HG03060 (cell line): ENCODE data around the gene SDC1.

Experiments used
- ATAC-seq: cut with Tn5 transposase; IDR thresholded peaks from one replicate; pipeline ENCODE4 v1.9.1; 2021; ENCODE audit warnings: low read depth, moderate number of reproducible peaks; ENCODE audit not compliant: unreplicated experiment

Gene SDC1

DNA sequence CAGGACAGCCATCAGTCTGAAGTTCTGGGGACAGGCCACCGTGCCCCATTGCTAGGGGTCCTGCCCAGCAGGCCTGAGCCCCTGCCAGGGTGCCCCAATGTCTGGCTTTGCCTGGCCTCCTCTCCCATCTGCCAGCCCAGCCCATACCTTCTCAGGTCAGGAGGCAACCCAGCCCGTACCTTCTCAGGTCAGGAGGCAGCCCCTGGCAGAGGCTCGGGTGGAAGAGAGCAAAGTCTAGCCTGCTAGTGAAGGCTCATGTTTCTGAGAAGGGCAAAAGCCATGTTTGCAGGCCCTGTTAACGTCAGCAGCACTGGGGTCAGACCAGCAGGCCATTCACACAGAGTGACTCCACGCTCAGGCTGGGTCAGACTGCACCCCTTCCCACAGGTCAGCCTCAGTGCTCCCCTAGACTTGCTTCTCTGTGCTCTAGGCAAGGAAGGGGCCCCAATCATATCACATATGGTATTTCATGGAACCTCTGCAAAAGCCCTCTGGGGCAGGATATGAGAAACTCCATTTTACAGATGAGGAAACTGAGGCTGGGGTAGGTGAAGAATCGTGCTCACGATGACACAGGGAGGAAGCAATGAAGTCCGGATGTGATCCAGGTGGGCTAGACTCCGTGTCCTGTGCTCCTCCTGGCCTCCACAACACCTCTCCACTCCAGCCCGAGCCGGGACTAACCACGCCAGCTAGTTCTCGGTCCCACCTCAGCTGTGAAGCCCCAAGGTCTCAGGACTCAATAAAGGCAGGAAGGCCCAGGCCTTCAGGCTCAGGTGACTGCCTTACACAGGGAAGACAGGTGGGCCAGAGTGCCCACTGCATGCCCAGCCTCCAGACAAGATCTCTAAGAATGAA, 9.5 kb downstream of the SDC1 start:
- no peak for ATAC-seq

DNA sequence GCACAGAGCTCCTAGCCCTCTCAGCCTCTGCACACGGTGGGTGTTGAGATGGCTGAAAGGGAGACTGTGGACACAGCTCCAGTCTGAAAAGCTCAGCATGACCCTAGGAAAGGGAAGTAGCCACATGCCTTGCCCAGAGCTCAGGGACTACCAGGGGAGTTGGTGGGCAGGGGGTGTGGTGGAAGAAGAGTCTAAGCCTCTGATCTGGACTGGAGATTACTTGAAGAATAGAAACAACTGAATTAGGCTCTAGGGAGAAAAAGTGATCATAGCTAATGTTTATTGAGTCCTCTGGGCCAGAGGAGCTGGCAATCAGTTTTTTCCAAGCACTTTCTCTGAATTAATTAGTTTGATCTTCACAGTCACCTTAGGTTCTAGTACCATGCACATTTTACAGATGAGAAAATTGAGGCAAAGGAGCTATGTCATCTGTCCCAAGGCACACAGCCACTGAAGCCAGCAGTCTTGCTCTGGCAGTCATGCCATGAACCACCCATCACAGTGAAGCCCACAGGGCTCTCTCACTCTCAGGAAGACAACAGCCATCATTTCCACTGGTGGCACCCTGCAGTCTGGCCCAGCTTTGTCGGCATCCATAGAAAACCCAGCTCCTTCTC, 10.3 kb downstream of the SDC1 start:
- ATAC-seq: no peak

DNA sequence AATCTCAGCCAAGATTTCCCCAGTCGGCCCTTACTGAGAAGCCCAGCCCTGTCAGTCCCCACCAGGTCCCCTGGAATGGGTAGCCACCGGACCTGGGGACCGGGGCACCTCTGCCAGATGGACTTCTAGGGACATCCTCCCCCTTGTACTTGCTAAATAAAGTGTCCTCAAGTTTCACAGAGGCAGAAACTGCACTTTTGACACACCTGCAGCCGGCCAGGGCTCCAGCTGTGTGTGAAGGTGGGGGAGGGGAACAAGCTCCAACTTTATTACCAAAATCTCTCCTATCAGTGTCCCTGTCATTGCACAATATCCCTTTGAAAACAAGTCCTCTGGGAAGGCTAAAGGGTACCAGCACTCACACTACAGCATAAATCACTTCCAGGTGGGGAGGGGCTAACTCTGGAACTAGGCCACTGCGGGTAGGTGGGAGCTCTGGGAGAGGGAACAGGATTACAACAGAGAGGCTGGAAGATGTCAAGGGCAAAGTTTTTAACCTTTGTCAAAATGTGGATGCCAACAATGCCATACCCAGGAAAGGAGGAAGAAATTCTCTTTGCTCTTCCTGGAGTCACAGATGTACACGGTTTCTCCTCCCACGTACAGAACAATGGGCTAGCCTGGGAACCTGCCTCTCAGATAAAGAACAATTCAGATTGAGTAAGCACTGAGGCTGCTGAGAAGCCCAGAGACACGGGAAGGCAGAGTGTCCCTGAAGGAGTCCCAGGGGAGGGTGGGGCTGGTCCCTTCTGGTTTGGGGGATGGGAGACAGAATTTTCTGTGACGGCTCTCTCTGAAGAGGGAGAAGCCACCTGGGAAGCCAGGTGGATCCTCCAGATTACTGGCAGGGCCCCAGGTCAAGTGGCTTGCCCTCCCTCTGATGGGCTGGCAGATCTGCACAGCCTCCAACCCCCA, 11.0 kb downstream of the SDC1 start:
- no peak for ATAC-seq

DNA sequence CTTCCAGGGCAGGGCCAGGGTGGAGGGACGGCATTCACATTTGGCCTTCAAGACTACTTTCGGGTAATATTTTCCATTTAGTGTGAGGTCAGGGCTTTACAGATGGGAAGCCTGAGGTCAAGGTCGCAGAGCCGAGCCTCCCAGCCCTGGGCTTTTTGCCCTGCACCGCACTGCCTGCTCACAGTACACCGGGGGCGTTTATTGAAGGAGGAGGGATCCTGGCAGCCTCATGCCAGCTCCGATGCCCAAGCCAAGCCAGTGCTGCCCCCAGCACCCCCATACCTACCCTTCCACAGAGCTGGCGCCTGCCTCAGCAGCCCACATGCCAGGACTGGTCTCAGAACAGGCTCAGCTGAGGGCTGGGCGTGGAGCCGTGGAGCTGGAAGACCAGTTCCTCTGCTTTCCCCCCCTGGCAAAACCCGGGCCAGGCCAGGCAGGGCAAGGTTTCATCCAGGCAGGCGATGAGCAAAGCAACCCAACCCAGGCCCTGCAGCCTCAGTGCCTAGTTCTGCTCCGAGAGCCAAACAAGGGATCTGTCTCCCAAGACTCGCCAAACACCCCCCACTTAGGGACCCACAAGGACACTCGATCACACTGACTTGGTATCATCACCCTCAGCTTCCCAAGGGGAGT, 11.9 kb downstream of the SDC1 start:
- ATAC-seq: no peak

DNA sequence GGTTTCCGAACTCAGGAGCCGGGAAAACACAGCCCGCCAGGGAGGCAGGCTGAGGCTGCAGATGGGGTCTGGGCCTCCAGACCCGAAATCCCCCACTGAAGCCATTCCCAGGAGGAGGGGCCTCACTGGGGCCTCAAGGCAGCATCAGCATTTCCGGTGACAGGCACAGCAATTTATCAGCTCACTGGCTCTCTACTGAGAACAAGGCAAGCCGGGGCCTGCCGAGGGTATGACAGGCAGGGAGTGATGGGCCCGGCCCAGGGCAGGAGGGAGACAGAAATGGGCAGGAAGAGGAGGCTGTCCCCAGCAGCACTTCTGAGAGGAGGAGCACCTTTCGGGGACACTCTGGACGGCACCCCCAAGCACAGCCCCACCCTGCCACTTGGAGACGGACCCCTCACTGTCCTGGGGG, 12.5 kb downstream of the SDC1 start:
- ATAC-seq: no peak

DNA sequence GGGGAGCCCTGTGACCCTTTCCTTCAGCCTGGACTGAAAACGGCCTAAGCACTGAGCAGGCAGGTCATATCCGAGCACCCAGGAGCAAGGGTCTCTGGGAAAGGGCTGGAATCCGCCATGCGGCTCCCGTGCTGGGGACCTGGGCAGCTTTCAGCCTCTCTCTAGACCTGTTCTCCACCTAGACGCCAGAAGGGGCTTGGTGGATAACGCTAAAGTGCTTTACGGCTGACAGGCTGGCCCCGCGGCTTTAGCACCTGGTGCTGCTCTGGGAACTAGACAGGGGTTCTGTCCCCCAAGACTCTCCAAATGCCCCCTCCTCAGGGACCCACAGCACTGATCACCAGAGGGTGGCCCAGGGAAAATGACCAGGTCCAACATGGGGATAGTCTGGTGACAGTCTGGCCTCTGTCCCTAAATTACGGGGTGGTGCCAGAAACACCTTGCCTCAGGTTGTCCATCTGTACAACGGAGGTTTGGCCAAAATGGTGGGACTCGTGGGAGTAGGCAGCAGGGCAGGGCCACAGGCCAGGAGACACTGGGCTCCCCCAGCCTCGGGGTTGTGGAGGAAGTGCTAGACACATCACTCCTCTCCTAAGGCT, 13.0 kb downstream of the SDC1 start:
- ATAC-seq: no peak

DNA sequence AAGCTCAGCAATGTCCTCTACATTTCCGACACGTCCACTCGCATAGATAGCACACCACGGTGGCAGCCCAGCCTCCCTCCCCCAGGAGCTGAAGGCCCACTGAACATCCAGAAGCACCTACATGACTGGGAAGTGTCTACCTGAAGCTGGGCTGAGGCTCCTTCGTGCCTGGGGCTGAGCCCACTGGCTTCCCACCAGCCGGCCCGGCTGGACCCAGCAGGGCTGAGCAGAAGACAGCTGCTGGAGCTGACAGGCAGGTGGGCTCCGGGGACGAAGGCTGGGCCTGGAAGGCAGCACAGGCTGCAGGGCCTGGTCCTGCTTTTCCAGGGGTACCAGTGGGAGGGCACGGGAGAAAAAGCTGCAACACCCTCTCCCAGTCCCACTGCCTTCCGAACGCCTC, 13.5 kb downstream of the SDC1 start:
- ATAC-seq: no peak

DNA sequence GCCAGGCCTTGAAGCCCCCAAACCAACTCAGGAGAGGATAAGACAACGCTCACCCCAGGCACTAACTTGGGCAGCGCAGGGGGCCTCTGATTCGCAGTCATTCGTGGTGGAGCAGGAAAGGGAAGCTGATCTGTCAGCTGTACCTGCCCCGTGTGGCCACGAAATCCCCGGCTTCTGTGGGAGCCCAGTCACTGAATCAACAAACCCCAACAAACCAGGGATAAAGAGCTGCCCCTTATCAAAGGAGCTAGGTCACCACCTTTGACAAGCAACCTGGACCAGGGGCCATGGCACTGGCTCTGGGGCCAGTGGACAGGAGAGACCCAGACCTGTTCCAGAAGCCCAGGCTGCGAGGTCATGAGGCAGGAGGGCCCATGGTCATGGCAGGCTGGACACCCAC, 14.5 kb downstream of the SDC1 start:
- no peak for ATAC-seq

DNA sequence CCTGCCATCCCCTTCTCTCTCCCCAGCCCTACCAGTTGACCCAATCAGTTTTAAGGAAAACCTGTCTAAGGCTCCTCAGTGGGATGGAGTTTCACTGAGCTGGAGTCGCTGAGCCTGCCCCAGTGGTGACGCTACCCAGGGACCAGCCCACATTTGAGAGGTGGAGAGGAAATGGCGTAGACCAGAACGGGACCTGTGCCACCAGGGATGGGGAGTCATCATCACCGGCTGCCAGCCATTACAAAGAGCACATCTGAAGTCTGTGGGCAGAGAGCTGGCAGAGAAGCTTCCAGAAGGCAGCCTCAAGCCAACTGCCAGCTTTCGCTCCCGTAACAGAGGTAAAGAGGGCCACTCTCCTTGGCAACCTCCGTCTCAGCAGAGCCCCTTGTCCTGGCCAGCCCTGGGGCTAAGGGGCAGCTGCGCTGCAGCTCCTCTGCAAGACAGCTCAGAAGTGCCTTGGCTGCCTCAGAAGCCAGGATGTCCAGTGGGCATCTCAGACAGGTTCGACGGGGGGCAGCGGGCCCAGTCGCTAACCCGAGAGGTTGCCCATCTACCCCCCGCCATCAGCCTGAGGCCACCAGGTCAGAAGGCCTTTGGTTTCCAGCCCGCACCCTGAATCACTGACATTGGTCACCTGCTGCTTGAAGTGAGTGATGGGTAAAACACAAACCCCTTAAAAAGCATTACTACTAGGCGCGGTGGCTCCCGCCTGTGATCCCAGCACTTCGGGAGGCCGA, 15.4 kb downstream of the SDC1 start:
- ATAC-seq: no peak

DNA sequence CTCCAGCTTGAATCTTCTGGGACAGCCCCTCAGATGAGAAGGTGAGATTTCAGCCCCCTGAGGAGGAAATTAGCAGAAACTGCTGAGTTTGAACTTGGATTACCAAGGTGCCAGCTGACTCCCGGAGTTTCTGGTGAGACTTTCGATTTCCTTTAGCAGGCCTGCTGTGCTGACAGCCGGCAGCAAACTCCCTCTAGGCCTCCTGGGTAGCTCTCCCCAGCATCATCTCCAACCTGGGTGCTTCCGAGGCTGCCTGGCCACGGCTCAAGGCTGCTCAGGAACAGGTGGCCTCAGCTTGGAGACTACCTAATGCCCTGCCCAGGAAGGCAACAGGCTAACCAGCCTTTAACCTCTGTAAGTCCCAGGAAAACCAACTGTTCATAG, 16.5 kb downstream of the SDC1 start:
- ATAC-seq: no peak

DNA sequence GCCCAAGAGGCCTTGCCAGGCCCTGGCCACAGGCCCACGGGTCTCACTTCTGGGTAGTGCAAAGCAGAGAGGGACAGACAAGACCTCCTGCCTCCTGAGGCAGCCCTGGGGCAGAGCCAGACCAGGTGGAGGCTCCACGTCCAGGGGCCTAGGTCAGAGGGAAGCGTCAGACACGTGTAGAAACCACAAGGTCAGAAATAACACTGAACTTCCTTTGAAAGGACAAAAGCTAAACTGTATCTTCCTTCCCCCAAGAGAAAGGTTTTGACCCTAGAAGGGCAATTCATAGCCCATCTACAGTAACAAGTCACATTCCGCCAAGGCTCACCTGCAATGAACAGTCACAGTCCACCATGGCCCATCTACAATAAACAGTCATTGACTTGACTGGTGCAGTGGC, 17.9 kb downstream of the SDC1 start:
- ATAC-seq: no peak

DNA sequence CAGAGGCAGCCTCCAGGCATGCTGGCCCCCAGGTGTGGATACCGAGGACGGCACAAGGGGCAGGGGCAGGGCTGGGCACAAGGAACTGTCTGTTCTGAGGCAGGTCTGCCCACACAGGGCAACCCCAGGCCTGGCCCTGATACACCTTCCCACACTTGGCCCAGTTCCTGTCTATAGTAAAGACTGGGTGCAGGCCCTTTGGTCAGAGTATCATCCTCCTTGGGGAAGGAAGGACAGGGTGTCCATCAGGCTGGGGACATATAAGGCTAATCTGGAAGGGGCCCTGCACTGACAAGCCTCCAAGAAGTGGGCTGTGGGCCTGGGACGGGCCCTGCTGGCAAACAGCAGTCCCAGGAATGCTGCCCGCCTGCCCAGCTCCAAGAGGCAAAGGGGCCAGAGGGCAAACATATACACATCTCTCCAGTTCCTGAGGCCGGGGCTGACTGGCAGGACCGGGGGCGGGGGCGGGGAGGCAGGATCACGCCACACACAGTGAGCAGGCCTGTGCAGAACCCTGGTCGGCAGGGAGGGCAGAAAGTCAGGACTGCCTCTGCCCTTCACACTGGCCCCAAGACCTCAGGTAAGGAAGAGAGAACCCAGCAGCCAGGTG, 18.9 kb downstream of the SDC1 start:
- ATAC-seq: no peak

DNA sequence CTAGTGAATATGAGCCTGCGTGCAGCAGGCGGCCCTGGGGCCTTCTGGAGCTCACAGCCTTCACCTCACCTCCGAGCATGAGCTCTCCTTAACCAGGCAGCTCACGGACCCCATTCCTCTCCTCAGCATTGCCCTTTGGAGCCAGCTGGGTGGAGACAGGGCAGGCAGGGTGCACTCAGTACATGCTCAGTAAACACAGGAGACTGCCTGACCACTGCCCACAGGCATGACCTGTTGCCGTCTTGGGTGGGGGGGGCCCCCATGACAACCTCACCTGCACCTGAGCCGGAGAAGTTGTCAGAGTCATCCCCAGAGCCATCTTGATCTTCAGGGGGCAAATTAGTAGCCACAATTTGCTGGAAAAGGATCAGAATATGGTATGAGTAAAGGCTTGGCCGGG, 19.9 kb downstream of the SDC1 start:
- ATAC-seq: no peak

DNA sequence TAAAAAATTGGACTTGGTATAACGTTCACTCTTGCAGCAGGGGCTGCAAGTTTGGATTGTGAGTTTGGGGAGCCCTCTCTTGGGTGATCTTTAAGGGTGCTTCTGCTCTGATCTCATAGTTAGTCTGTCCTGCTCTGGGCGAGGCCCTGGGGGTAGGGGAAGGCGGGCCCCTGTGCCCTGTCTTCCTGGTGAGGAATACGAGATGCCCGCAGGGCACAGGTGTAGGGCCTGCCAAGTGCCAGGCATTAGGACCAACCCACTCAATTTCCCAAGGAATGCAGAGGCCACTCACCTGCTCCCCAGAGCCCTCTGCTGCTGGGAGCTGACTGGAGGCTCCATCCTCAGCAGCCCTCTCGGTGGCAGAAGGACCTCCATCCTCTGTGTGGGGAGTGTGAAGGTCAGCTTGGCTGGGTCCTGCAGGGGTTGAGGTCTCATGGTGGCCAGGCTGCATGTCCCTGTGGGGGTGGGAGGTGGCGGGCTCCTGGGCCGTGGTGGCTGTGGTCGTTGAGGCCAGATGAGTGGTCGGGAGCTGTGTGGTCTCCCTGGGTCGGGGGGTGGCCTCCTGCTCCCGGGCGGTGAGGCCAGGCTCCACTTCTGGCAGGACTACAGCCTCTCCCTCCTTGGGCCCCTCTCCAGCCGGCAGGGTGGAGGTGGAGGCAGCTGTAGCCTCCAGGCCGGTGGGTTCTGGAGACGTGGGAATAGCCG, 21.3 kb downstream of the SDC1 start:
- no peak for ATAC-seq

DNA sequence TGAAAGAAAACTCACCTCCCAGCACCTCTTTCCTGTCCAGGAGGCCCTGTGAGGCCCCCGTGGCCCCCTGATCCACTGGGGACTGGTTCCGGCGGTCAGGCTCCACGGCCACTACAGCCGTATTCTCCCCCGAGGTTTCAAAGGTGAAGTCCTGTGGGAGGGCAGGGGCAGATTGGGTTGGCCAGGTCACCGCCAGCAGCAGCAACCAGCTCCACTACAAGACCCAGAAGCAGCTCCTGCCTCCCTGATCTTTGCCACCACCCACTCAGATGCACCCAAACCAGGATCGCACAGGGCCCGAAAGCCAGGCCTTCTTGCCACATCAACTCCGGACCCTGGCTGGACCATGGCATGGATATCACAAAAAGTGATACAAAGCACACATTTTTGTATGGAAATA, 21.9 kb downstream of the SDC1 start:
- no peak for ATAC-seq

DNA sequence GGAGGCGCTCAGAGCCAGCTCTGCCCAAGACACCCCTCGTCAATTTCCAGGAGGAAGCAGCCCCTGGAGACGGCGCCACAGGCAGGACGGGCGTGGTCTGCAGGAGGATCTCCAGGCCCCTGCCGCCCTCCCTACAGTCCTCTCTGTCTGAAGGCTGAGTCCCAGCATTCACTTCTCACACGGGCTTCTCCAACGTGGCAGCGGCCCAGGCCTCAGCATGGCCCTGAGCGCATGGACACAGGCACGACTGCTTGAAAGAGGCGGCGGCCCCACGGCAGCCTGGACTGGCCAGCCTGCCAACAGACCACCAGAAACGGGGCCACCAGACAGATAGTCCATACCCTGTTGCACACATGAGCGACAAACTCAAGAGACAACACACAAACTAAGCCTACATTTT, 23.3 kb downstream of the SDC1 start:
- ATAC-seq: no peak

DNA sequence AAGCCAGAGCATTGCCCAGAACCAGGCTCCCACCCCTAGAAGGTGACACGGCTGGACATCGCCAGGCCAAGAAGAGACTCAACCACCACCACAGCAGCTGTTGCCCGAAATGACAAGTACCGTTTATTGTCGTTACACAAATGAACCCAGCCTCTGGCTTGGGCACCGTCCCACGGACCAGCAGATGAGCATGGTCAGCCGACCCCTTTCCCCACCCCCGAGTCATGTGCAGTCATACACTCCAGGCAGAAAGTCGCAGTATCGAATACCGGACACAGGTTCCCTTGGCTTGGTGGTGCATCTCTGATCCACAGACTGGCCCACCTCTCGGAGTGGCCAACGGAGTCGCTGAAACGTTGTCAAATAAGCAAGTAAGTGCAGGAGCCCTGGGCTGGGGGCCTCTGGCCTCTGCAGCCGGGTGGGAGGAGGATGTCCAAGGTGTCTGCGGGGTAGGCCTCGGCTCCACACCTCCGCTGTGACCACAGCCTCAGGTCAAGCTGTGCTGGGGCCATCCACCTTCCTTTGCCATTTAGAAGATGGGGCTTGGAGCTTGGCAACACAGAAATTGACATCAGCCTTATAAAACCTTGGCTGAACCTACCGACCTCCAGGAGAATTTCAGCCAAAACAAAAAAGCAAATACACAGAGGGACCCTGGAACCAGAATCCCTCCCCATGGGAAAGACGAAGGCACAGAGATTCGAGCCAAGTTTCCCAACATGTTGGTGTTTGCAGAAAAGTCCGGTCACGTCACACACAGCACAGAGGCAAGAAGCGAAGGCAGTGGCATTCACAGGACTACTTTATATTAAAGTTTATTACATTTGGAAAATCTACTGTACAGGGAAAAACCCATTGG, 24.0 kb downstream of the SDC1 start:
- ATAC-seq: no peak
